H9 (cell line): Measurements from ENCODE around the gene SRP9. TPM values are rescaled to one million over a fixed set of nuclear protein-coding genes. Genes with fewer than 3 reads are reported as not detected.

ENCODE experiments used
- DNase-seq: peaks from one replicate; pipeline ENCODE4 v3.0.0-alpha.2; 2017
- H2AFZ ChIP-seq: one replicate; pipeline ENCODE4 v1.6.1; 2013; ENCODE audit warnings: mild to moderate bottlenecking, low read length, control low read depth, moderate library complexity
- H2AK5ac ChIP-seq: 2 replicates; pipeline ENCODE4 v1.6.1; 2013; ENCODE audit warnings: low read length, control low read depth, mixed read lengths; ENCODE audit not compliant: insufficient read length
- H2BK120ac ChIP-seq: one replicate; pipeline ENCODE4 v1.6.1; 2013; ENCODE audit warnings: low read depth, mild to moderate bottlenecking, low read length, control low read depth, inconsistent platforms; ENCODE audit not compliant: poor library complexity, severe bottlenecking
- H2BK12ac ChIP-seq: 2 replicates; pipeline ENCODE4 v1.6.1; 2013; ENCODE audit warnings: low read length, control low read depth, mixed read lengths, low read depth; ENCODE audit not compliant: insufficient read length
- H2BK15ac ChIP-seq: 2 replicates; pipeline ENCODE4 v1.6.1; 2013; ENCODE audit warnings: low read depth, low read length, control low read depth
- H2BK20ac ChIP-seq: one replicate; pipeline ENCODE4 v1.6.1; 2013; ENCODE audit warnings: low read depth, mild to moderate bottlenecking, low read length, control low read depth, inconsistent platforms; ENCODE audit not compliant: poor library complexity, severe bottlenecking
- H2BK5ac ChIP-seq: 2 replicates; pipeline ENCODE4 v1.6.1; 2013; ENCODE audit warnings: low read length, control low read depth, mixed read lengths; ENCODE audit not compliant: insufficient read length
- H3K14ac ChIP-seq: 2 replicates; pipeline ENCODE4 v1.6.1; 2013; ENCODE audit warnings: low read length, control low read depth; ENCODE audit not compliant: insufficient read depth
- H3K18ac ChIP-seq: 2 replicates; pipeline ENCODE4 v1.6.1; 2013; ENCODE audit warnings: low read depth, mild to moderate bottlenecking, mixed read lengths, low read length, control low read depth; ENCODE audit not compliant: insufficient read length
- H3K23ac ChIP-seq: 2 replicates; pipeline ENCODE4 v1.6.1; 2013; ENCODE audit warnings: low read length, control low read depth, mixed read lengths, low read depth; ENCODE audit not compliant: insufficient read length
- H3K23me2 ChIP-seq: 2 replicates; pipeline ENCODE4 v1.6.1; 2013; ENCODE audit warnings: low read depth, mild to moderate bottlenecking, mixed read lengths, low read length, control low read depth; ENCODE audit not compliant: insufficient read length, poor library complexity, severe bottlenecking
- H3K27ac ChIP-seq: 2 replicates; pipeline ENCODE4 v1.5.1; 2013; ENCODE audit warnings: low read length, control low read depth, mixed read lengths, low read depth; ENCODE audit not compliant: insufficient read length
- H3K27me3 ChIP-seq: 2 replicates; pipeline ENCODE4 v1.6.1; 2013; ENCODE audit warnings: low read length, control low read depth, inconsistent platforms; ENCODE audit not compliant: insufficient read depth
- H3K4ac ChIP-seq: 2 replicates; pipeline ENCODE4 v1.6.1; 2013; ENCODE audit warnings: low read depth, mild to moderate bottlenecking, control low read depth, inconsistent platforms, low read length, moderate library complexity
- H3K4me1 ChIP-seq: 2 replicates; pipeline ENCODE4 v1.6.1; 2013; ENCODE audit warnings: low read length, control low read depth, inconsistent platforms; ENCODE audit not compliant: insufficient read depth
- H3K4me2 ChIP-seq: 2 replicates; pipeline ENCODE4 v1.6.1; 2013; ENCODE audit warnings: low read length, control low read depth, mixed read lengths; ENCODE audit not compliant: insufficient read length, insufficient read depth
- H3K56ac ChIP-seq: 2 replicates; pipeline ENCODE4 v1.6.1; 2013; ENCODE audit warnings: low read depth, mild to moderate bottlenecking, mixed read lengths, low read length, control low read depth; ENCODE audit not compliant: insufficient read length
- H3K79me1 ChIP-seq: 2 replicates; pipeline ENCODE4 v1.6.1; 2013; ENCODE audit warnings: low read depth, mild to moderate bottlenecking, moderate library complexity, low read length, control low read depth, inconsistent platforms; ENCODE audit not compliant: insufficient read depth, poor library complexity, severe bottlenecking
- H3K79me2 ChIP-seq: 2 replicates; pipeline ENCODE4 v1.6.1; 2013; ENCODE audit warnings: low read length, control low read depth, inconsistent platforms; ENCODE audit not compliant: insufficient read depth
- H3K9ac ChIP-seq: 2 replicates; pipeline ENCODE4 v1.6.1; 2013; ENCODE audit warnings: low read length, control low read depth, mixed read lengths; ENCODE audit not compliant: insufficient read length; ENCODE audit errors: extremely low read depth
- H3K9me3 ChIP-seq: one replicate; pipeline ENCODE4 v1.6.1; 2013; ENCODE audit warnings: low read depth, low read length, inconsistent platforms; ENCODE audit not compliant: control insufficient read depth
- H3T11ph ChIP-seq: one replicate; pipeline ENCODE4 v1.6.1; 2013; ENCODE audit warnings: mild to moderate bottlenecking, low read length, control low read depth, inconsistent platforms
- H4K20me1 ChIP-seq: one replicate; pipeline ENCODE4 v1.6.1; 2013; ENCODE audit not compliant: control insufficient read depth, insufficient read length, insufficient read depth
- H4K5ac ChIP-seq: 2 replicates; pipeline ENCODE4 v1.6.1; 2013; ENCODE audit warnings: low read depth, mild to moderate bottlenecking, mixed read lengths, low read length, control low read depth; ENCODE audit not compliant: insufficient read length
- H4K8ac ChIP-seq: replicated peaks from 2 replicates; pipeline ENCODE4 v1.6.1; 2013; ENCODE audit warnings: low read length, control low read depth, mixed read lengths, low read depth; ENCODE audit not compliant: insufficient read length
- H4K91ac ChIP-seq: 2 replicates; pipeline ENCODE4 v1.6.1; 2013; ENCODE audit warnings: low read depth, mild to moderate bottlenecking, moderate library complexity, mixed read lengths, low read length, control low read depth; ENCODE audit not compliant: insufficient read length
- H3K27ac Mint-ChIP-seq, 3 experiments: 2 replicates in 2 of 3; 3 replicates in 1 of 3; pipeline ENCODE4 v1.8.0; 2020 to 2021; ENCODE audit warnings: mixed read lengths in 3 of 3, mild to moderate bottlenecking in 1 of 3, moderate library complexity in 1 of 3
- H3K27me3 Mint-ChIP-seq: 2 replicates; pipeline ENCODE4 v1.8.0; 2021; ENCODE audit warnings: low read depth, mild to moderate bottlenecking, moderate library complexity, mixed read lengths
- H3K36me3 Mint-ChIP-seq, 3 experiments: 2 replicates in 2 of 3; 3 replicates in 1 of 3; pipeline ENCODE4 v1.8.0; 2020 to 2021; ENCODE audit warnings: low read depth in 3 of 3, mixed read lengths in 3 of 3; ENCODE audit not compliant: insufficient read depth in 1 of 3
- H3K4me1 Mint-ChIP-seq, 2 experiments: 2 replicates each; pipeline ENCODE4 v1.8.0; 2020; ENCODE audit warnings: mixed read lengths in 2 of 2
- H3K4me3 Mint-ChIP-seq, 2 experiments: 2 replicates in 1 of 2; 3 replicates in 1 of 2; pipeline ENCODE4 v1.8.0; 2020 to 2021; ENCODE audit warnings: mild to moderate bottlenecking in 2 of 2, mixed read lengths in 2 of 2, moderate library complexity in 1 of 2
- H3K9me3 Mint-ChIP-seq, 2 experiments: 2 replicates in 1 of 2; 3 replicates in 1 of 2; pipeline ENCODE4 v1.8.0; 2020; ENCODE audit warnings: mild to moderate bottlenecking in 2 of 2, mixed read lengths in 2 of 2, moderate library complexity in 1 of 2
- WGBS: extraction: QIAGEN DNeasy Blood & Tissue Kit; methylation state at CpG from one replicate; pipeline ENCODE4 v1.1.7; 2013; ENCODE audit warnings: missing lambda C conversion rate, low lambda C conversion rate, mixed read lengths; ENCODE audit not compliant: insufficient read length; ENCODE audit errors: extremely low coverage; 5-methylcytosine and 5-hydroxymethylcytosine counted together
- total RNA-seq: library from RNA; stranded (reverse); gene quantifications from 2 replicates; pipeline ENCODE4 v1.2.1, GENCODE V29; 2021
- TF ChIP-seq, protein P1 (sequence below): fragments of 200-600 bp; sonication (generic); conservative IDR thresholded peaks from 3 replicates; pipeline ENCODE4 v1.8.0; 2021; ENCODE audit warnings: antibody characterized with exemption, mild to moderate bottlenecking

Gene SRP9
- total RNA-seq, 1 experiment from 2014 or later: 403 TPM

DNA sequence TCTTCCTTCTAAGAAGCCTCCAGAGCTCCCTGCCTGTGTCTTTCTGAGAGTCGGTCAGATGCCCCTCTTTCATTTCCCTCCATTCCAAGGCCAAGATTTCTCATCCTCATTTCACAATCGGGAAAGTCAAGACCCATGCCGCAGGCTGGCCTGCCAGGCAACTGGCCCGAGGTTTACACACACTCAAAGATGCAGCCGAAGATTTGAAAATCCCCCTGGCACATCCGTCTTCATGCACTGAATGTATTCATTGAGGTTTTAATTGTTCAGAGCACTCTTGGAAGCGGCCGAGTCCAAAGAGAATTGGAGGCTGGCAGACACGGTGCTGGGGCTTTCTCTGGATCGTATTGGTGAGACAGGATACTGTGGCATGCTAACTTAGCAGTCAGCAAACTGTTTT lies 29.1 kb upstream of the SRP9 start:
- H2AFZ ChIP-seq: no peak overlapping the region

More for the DNA sequence above, 29.1 kb upstream of the SRP9 start:
- no peaks in the 10 kb centered on the region; a peak in 1 of 5 replicates for H3K9me3 Mint-ChIP-seq
- no CpG with 5 or more reads among the region's 10 CpGs for WGBS
- TF ChIP-seq, protein P1, sequence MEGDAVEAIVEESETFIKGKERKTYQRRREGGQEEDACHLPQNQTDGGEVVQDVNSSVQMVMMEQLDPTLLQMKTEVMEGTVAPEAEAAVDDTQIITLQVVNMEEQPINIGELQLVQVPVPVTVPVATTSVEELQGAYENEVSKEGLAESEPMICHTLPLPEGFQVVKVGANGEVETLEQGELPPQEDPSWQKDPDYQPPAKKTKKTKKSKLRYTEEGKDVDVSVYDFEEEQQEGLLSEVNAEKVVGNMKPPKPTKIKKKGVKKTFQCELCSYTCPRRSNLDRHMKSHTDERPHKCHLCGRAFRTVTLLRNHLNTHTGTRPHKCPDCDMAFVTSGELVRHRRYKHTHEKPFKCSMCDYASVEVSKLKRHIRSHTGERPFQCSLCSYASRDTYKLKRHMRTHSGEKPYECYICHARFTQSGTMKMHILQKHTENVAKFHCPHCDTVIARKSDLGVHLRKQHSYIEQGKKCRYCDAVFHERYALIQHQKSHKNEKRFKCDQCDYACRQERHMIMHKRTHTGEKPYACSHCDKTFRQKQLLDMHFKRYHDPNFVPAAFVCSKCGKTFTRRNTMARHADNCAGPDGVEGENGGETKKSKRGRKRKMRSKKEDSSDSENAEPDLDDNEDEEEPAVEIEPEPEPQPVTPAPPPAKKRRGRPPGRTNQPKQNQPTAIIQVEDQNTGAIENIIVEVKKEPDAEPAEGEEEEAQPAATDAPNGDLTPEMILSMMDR: no peak
- Histone ChIP-seq H2BK120ac (no peak overlapping the region), H3T11ph (no peak overlapping the region), H2BK12ac (no peak overlapping the region), H3K18ac (no peak overlapping the region), H3K23ac (no peak overlapping the region), H3K79me2 (no peaks in the 10 kb centered on the region), H2BK20ac (no peak overlapping the region), H3K9ac (no peak overlapping the region), H3K27me3 (no peaks in the 10 kb centered on the region), H2BK5ac (no peak overlapping the region), H2BK15ac (no peak overlapping the region), H4K8ac (no peak overlapping the region), H3K56ac (no peak overlapping the region), H3K23me2 (no peaks in the 10 kb centered on the region), H4K5ac (no peak overlapping the region), H3K4ac (no peak overlapping the region), H3K14ac (no peak overlapping the region), H3K9me3 (no peaks in the 10 kb centered on the region), H3K79me1 (no peaks in the 10 kb centered on the region), H3K4me2 (no peak overlapping the region), H3K4me1 (no peaks in the 10 kb centered on the region; the same call in 1 of the 2 replicates), H4K91ac (no peak overlapping the region), H2AK5ac (no peak overlapping the region), H4K20me1 (no peaks in the 10 kb centered on the region), H3K27ac (no peak overlapping the region)
- peaks cover 47% of the 10 kb centered on the region for H3K27me3 Mint-ChIP-seq
- H3K4me3 Mint-ChIP-seq: no peak overlapping the region
- H3K27ac Mint-ChIP-seq: no peak overlapping the region
- DNase-seq: no peak
- H3K4me1 Mint-ChIP-seq: peaks cover 32 to 34% of the 10 kb centered on the region in 2 experiments
- no peaks in the 10 kb centered on the region for H3K36me3 Mint-ChIP-seq
